Measurements from ENCODE around the gene ADGRA1.

Gene ADGRA1

DNA sequence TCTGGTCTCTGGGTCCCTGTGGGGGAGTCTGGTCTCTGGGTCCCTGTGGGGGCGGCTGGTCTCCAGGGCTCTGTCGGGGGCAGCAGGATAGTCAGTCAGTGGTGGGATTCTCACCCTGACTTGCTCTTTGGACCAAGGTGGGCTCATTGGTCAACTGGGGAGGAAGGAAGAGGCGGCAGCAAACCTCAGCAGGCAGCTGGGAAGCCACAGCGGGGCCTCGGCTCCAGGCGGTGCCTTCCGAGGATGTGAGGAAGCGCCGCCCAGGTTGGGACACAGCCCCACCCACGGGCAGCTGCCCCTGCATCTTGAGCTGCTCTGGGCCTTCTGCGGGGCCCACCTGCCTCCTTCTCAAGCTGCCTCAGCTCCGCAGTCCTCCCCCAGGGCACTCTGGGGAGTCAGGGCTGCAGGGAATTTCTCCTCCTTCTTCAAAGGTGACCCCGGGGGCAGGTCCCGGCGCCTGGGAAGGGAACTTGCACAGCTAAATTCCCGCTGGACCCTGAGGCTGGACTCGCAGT lies 51.9 kb downstream of the ADGRA1 start:
- DNase-seq (ENCODE audit: low read depth): no peak
- TF ChIP-seq, protein P1, sequence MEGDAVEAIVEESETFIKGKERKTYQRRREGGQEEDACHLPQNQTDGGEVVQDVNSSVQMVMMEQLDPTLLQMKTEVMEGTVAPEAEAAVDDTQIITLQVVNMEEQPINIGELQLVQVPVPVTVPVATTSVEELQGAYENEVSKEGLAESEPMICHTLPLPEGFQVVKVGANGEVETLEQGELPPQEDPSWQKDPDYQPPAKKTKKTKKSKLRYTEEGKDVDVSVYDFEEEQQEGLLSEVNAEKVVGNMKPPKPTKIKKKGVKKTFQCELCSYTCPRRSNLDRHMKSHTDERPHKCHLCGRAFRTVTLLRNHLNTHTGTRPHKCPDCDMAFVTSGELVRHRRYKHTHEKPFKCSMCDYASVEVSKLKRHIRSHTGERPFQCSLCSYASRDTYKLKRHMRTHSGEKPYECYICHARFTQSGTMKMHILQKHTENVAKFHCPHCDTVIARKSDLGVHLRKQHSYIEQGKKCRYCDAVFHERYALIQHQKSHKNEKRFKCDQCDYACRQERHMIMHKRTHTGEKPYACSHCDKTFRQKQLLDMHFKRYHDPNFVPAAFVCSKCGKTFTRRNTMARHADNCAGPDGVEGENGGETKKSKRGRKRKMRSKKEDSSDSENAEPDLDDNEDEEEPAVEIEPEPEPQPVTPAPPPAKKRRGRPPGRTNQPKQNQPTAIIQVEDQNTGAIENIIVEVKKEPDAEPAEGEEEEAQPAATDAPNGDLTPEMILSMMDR (conservative IDR thresholded peaks at IDR 0.05; ENCODE audit: low read depth, low read length): no peak
- no peak overlapping the region for H3K4me3 ChIP-seq (ENCODE audit: low read depth, low read length)

DNA sequence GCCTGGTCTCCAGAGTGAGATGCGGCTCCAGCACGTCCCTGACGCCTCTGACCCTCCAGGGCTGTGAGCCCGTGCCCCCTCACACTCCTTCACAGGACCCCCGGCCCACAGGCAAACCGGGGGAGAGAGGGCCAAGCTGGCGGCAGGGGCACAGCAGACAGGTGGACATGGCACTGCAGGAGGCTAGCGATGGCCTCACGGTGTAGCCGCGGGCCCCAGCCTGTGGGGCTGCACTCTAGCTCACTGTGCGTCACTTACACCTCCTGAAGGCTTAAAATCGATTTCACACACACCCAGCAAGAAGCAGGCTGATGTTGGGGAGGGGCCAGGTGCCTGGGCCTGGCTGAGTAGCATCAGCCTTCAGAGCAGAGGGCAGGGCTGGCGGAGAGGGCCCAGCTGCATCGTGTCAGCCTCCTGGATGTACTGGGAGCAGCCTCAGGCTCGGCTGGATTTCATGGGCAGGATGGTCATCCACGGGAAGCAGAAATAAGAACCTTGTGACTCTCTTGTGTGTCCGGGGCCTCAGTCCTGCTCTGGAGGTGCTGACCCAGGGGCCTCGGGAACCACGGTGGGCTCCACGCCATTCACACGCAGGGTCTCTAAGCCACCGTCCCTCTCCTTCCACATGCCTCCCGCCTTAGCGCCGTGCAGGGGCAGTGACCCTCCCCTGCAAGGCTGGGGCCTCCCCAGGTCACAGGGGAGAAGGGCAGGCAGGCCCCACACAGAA lies 52.9 kb downstream of the ADGRA1 start:
- no peak for DNase-seq (ENCODE audit: low read depth)
- TF ChIP-seq, protein P1 (conservative IDR thresholded peaks at IDR 0.05; ENCODE audit: low read depth, low read length): no peak
- no peak overlapping the region for H3K4me3 ChIP-seq (ENCODE audit: low read depth, low read length)

DNA sequence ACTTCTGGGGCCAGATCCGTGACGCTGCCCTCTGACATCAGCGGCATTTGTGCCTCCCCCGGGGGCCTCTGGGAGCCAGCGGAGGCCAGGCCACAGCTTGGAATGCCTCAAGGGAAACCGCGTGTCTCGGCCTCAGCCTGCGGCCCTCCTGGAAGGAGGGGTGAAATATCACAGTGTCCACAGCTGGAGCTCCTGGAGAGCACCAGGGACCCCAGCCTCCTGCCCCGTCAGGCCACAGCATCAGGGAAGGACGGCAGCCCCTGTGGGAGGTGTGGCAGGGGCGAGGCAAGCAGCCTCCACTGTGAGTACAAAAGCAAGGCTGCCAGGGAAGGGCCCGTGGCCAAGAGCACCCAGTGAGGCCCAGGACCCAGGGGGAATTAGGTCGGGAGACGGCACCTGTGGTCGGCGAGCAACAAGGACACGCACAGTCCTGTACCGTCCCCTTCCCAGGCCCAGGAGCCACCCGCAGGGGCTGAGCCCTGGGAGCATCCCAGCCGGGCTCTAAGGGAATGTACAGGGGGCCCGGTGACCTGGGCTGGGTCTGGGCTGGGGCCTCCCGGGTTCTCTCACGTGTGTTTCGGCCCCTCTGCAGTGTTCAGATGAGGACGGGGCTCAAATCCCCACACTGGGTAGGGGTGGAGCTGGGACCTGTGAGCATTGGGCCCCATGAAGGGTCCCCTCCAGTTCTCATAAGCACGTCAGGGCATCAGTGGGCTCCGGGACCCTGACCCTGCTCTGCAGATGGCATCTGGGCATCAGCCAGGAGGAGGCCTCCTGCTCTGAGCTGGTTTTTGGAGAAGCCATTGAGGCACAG lies 53.6 kb downstream of the ADGRA1 start:
- TF ChIP-seq, protein P1 (conservative IDR thresholded peaks at IDR 0.05; ENCODE audit: low read depth, low read length): no peak
- DNase-seq (ENCODE audit: low read depth): no peak
- no peak overlapping the region for H3K4me3 ChIP-seq (ENCODE audit: low read depth, low read length)

DNA sequence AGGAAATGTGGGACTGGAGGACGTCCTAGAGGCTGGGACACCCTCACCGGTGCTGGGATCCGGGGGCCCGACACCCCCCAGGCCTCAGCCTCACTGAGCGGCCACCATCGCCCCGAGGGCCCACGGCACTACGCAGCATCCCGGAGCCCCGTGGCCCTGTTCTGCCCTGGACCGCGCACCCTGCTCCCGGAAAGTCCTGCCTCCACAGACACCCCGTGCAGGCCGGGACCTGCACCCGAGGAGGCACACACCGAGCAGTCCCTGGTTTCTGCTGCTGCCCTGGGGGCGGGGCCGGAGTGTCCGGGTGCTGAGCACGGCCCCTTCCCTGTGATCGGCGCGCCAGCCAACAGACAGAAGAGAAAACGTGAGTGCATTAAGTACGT lies 54.2 kb downstream of the ADGRA1 start:
- TF ChIP-seq, protein P1 (conservative IDR thresholded peaks at IDR 0.05; ENCODE audit: low read depth, low read length): no peak
- DNase-seq (ENCODE audit: low read depth): no peak

DNA sequence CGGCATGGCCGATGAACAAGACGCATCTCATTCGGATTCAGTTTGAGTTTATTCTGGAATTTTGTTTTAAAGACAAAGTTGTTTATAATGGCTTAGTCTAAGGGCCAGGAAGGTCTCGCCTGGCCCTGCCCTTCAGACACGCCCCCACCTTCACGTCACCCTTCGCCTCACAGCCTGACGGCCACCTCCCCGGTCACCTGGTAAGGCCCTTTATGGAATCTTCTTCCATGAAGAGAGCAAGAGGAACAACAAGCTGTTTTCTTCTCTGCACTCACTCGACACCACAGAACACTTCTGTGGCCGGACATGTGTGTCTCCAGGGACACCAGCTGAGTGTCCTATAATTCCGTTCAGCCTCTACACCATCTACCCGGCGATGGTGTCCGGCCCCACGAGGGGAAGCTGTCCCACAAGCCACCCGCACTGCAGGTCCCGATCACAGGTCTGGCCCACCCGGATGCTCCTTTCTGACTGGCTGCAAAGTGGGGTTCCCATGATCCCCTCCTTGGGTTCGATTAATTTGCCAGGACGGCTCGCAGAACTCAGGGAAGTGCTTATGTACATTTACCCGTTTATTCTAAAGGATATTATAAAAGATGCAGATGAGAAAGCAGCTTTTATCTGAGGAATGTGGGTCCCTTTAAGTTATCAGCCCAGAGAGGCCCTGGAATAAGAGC lies 54.9 kb downstream of the ADGRA1 start:
- no peak for DNase-seq (ENCODE audit: low read depth)
- TF ChIP-seq, protein P1 (conservative IDR thresholded peaks at IDR 0.05; ENCODE audit: low read depth, low read length): no peak
- H3K4me3 ChIP-seq (ENCODE audit: low read depth, low read length): no peak overlapping the region

More for the DNA sequence above, 54.2 kb downstream of the ADGRA1 start:
- H3K4me3 ChIP-seq (ENCODE audit: low read depth, low read length): no peak overlapping the region

DNA sequence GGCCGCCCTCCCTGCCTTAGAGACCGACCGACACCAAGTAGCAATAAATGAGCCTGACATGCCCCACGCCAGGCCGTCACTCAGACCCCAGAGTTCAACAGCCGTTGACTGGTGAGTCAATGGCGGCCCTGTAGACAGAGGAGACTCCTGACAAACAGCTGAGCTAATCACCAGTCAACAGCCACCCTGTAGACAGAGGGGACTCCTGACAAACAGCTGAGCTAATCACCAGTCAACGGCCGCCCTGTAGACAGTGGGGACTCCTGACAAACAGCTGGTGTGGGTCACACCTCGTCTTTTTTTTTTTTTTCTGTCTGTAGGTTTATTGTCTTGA lies 55.4 kb downstream of the ADGRA1 start:
- no peak for DNase-seq (ENCODE audit: low read depth)
- TF ChIP-seq, protein P1 (conservative IDR thresholded peaks at IDR 0.05; ENCODE audit: low read depth, low read length): no peak
- no peak overlapping the region for H3K4me3 ChIP-seq (ENCODE audit: low read depth, low read length)

All from choroid plexus epithelial cell (primary cell).